Sigmoid colon (tissue), 7 donors: ENCODE results near the gene HSPA4. TPM values are rescaled to one million over a fixed set of nuclear protein-coding genes. Genes with fewer than 3 reads are reported as not detected.

Experiments
- DNase-seq: peaks from one replicate; pipeline ENCODE4 v3.0.0-alpha.2; 2019
- H3K27ac ChIP-seq, 4 donors: fragments of 200-600 bp; sonication (generic); one replicate each; pipeline ENCODE4 v1.5.1; 2016 to 2019; ENCODE audit warnings: mild to moderate bottlenecking in 1 of 4
- H3K27me3 ChIP-seq, 3 donors: fragments of 200-600 bp; sonication (generic); one replicate each; pipeline ENCODE4 v1.5.1; 2019; ENCODE audit warnings: mild to moderate bottlenecking in 1 of 3
- H3K36me3 ChIP-seq, 4 donors: fragments of 200-600 bp; sonication (generic); one replicate each; pipeline ENCODE4 v1.5.1; 2016 to 2019
- H3K4me1 ChIP-seq, 4 donors: fragments of 200-600 bp; sonication (generic); one replicate each; pipeline ENCODE4 v1.5.1; 2017 to 2019
- H3K4me3 ChIP-seq, 4 donors: fragments of 200-600 bp; sonication (generic); one replicate each; pipeline ENCODE4 v1.5.1; 2017 to 2019; ENCODE audit warnings: mild to moderate bottlenecking in 2 of 4, moderate library complexity in 1 of 4
- H3K9me3 ChIP-seq, 4 donors: fragments of 200-600 bp in 3 of 4; sonication (generic) in 3 of 4; one replicate each; pipeline versions ENCODE4 v1.5.1 to v1.6.1; 2013 to 2019
- EP300 ChIP-seq, 4 donors: sonication (generic); formaldehyde crosslinking; IDR thresholded peaks; one replicate each; pipeline ENCODE4 v1.6.1; 2017; ENCODE audit warnings: antibody characterized with exemption in 4 of 4
- POLR2A ChIP-seq, 2 donors: fragments of 450-650 bp; IDR thresholded peaks; one replicate each; pipeline ENCODE4 v1.6.1; 2016; ENCODE audit warnings: antibody characterized with exemption in 2 of 2, mild to moderate bottlenecking in 2 of 2, moderate library complexity in 2 of 2
- POLR2AphosphoS5 ChIP-seq, 4 donors: sonication (generic); formaldehyde crosslinking; IDR thresholded peaks; one replicate each; pipeline ENCODE4 v1.6.1; 2017; ENCODE audit warnings: antibody characterized with exemption in 4 of 4
- WGBS, 2 donors: extraction: QIAGEN DNeasy Blood & Tissue Kit; methylation state at CpG; one replicate each; pipeline ENCODE4 v1.1.7; 2013; 5-methylcytosine and 5-hydroxymethylcytosine counted together
- intact Hi-C: fragments of 100-400 bp; cut with DNase I; formaldehyde crosslinking; loops from one replicate; pipeline ENCODE4 v1.15.1; 2023
- polyA plus RNA-seq, 3 donors: library from polyadenylated mRNA; stranded (reverse); fragments of 200-250 nt; gene quantifications; one replicate each; pipeline ENCODE4 v1.2.3, GENCODE V29; 2013
- total RNA-seq, 4 donors: library from RNA; depleted of rRNA; stranded (reverse); fragments of >200 nt; gene quantifications; one replicate each; pipeline ENCODE4 v1.1.0, GENCODE V29; 2016
- TF ChIP-seq, protein P1 (sequence below), 4 experiments: fragments of 450-650 bp in 3 of 4; fragments of 200-600 bp in 1 of 4; IDR thresholded peaks; one replicate each; pipeline ENCODE4 v1.5.1; 2016 to 2019; ENCODE audit warnings: antibody characterized with exemption in 4 of 4, mild to moderate bottlenecking in 3 of 4, moderate library complexity in 2 of 4
- donor health status: healthy with polysubstance abuse.
- donor health status: Bipolar disorder and iron deficiency.
- donor health status: healthy.

HSPA4 gene
- total and polyA plus RNA-seq, 7 donors: 24.0 to 54.0 (median 40.3) TPM

DNA sequence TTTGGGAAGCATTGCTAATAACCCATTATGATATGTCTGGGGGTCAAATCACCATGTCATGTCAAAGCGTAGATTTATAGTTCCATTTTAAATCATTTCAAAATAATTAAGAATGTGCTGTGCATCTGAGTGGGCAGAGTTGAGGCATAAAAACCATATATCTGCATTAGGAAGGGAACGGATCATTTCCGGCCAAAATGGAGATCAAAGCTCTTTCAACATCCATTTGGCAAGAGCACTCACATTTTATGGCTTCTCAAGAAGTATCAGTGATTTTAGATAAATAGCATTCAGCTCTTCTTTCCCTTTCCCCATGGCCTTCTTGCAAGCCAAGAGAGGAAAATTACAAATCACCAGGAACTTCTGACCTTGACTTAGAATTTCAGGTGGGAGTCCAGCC is 89.9 kb downstream of the HSPA4 start:
- TF ChIP-seq EP300 (IDR thresholded peaks at IDR 0.05): no peak
- 49 to 83% methylated on average over 3 of the region's 3 CpGs for WGBS, 2 donors
- Histone ChIP-seq H3K27me3 (no peaks in the 10 kb centered on the region), H3K36me3 (no peaks in the 10 kb centered on the region), H3K4me1 (no peaks in the 10 kb centered on the region), H3K9me3 (no peaks in the 10 kb centered on the region), H3K4me3 (no peak overlapping the region), H3K27ac (no peak overlapping the region)
- DNase-seq: no peak
- intact Hi-C loops: no loop called here

DNA sequence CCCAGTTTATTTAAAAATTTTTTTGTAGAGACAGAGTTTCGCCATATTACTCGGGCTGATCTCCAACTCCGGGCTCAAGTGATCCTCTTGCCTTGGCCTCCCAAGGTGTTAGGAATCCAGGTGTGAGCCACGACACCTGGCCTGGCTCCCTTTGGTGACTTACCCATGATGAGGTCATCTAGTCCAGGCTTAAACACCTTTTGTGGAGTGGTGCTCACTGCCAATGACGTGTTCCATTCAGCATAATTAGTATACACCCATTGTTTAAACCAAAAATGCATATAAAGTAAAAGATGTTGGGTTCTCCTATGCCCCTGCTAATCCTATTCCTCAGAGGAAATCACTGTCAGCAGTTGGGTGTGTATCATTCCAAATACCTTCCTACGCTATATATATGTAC is 91.0 kb downstream of the HSPA4 start:
- no peaks in the 10 kb centered on the region for H3K4me1 ChIP-seq
- no peak overlapping the region for H3K4me3 ChIP-seq
- intact Hi-C loops: no loop called here
- TF ChIP-seq EP300 (IDR thresholded peaks at IDR 0.05) (no peak), POLR2A (IDR thresholded peaks at IDR 0.05) (no peak), POLR2AphosphoS5 (IDR thresholded peaks at IDR 0.05) (no peak)
- TF ChIP-seq, protein P1, sequence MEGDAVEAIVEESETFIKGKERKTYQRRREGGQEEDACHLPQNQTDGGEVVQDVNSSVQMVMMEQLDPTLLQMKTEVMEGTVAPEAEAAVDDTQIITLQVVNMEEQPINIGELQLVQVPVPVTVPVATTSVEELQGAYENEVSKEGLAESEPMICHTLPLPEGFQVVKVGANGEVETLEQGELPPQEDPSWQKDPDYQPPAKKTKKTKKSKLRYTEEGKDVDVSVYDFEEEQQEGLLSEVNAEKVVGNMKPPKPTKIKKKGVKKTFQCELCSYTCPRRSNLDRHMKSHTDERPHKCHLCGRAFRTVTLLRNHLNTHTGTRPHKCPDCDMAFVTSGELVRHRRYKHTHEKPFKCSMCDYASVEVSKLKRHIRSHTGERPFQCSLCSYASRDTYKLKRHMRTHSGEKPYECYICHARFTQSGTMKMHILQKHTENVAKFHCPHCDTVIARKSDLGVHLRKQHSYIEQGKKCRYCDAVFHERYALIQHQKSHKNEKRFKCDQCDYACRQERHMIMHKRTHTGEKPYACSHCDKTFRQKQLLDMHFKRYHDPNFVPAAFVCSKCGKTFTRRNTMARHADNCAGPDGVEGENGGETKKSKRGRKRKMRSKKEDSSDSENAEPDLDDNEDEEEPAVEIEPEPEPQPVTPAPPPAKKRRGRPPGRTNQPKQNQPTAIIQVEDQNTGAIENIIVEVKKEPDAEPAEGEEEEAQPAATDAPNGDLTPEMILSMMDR (IDR thresholded peaks at IDR 0.05): no peak
- H3K36me3 ChIP-seq: no peaks in the 10 kb centered on the region
- no peak overlapping the region for H3K27ac ChIP-seq
- no peak for DNase-seq
- WGBS, 2 donors: 87 to 91% methylated on average over 6 of the region's 6 CpGs
- H3K27me3 ChIP-seq: no peaks in the 10 kb centered on the region
- H3K9me3 ChIP-seq: no peaks in the 10 kb centered on the region

DNA sequence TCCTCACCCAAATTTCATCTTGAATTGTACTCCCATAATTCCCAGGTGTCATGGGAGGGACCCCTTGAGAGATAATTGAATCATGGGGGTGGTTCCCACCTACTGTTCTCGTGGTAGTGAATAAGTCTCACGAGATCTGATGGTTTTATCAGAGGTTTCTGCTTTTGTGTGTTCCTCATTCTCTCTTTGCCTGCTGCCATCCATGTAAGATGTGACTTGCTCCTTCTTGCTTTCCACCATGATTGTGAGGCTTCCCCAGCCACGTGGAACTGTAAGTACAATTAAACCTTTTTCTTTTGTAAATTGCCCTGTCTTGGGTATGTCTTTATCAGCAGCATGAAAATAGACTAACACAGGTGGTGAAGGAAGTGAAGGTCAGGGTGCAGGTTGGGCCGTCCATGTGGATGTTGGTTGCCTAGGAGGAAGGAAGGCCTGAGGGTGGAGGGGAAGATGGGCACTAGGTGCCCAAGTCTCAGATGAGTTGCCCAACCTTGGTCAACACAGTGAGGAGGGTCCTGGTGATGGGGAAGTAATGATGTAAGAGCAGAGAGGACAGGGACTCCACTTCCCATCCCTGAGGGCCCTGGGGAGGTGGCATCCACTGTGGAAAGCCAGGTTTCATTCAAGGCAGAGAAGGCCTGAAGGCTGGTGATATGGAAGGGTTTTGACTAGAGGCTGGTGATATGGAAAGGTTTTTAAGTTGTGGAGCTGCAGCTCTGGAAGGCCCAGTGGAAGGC is 92.6 kb downstream of the HSPA4 start:
- no peak for DNase-seq
- 68 to 80% methylated on average over 4 of the region's 4 CpGs for WGBS, 2 donors
- intact Hi-C loops: no loop called here
- H3K27ac ChIP-seq: no peak overlapping the region
- H3K27me3 ChIP-seq: no peaks in the 10 kb centered on the region
- TF ChIP-seq POLR2AphosphoS5 (IDR thresholded peaks at IDR 0.05) (no peak), POLR2A (IDR thresholded peaks at IDR 0.05) (no peak), EP300 (IDR thresholded peaks at IDR 0.05) (no peak)
- TF ChIP-seq, protein P1 (IDR thresholded peaks at IDR 0.05): no peak
- no peaks in the 10 kb centered on the region for H3K4me1 ChIP-seq
- no peak overlapping the region for H3K4me3 ChIP-seq
- no peaks in the 10 kb centered on the region for H3K9me3 ChIP-seq
- no peaks in the 10 kb centered on the region for H3K36me3 ChIP-seq

DNA sequence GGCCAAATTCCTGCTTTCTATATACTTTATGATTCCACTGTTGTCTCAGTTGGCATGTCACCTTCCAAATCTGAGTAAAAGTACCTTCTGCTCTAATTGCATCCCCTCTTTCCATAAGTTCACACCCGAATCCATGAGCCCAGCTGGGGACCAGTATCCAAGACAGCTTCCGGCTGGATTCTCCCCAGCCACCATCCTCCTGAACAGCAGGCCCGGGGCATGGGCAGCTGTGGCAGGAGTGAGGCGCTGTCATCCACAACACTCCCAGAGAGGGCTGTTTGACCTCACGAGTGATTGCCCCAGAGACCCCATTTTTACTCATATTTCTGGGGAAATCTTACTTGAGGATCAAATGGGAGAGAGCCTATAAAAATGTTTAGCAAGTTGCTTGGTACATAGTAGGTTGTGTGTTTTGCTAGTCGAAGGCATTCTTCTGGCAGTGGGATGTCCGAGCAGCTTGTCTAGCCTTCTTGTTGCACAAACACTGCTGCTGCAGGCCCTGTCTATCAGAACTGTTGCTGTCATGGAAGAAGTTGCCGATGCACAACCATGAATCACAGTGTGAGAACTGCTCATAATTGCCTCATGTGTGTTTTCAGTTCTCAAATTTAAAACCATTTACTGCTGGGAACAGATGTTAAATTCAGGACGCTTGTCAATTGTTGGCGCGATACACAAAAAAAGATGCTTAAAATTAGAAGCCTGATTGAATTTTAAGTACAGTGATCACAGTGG is 93.8 kb downstream of the HSPA4 start:
- no peak overlapping the region for H3K27ac ChIP-seq
- H3K4me1 ChIP-seq: no peaks in the 10 kb centered on the region
- TF ChIP-seq POLR2AphosphoS5 (IDR thresholded peaks at IDR 0.05): no peak
- TF ChIP-seq, protein P1 (IDR thresholded peaks at IDR 0.05): no peak
- TF ChIP-seq EP300 (IDR thresholded peaks at IDR 0.05): no peak
- TF ChIP-seq POLR2A (IDR thresholded peaks at IDR 0.05): no peak
- no peaks in the 10 kb centered on the region for H3K9me3 ChIP-seq
- 82 to 87% methylated on average over 11 of the region's 11 CpGs for WGBS, 2 donors
- DNase-seq: no peak
- no peaks in the 10 kb centered on the region for H3K36me3 ChIP-seq
- no peaks in the 10 kb centered on the region for H3K27me3 ChIP-seq
- H3K4me3 ChIP-seq: no peak overlapping the region
- intact Hi-C loops: no loop called here

DNA sequence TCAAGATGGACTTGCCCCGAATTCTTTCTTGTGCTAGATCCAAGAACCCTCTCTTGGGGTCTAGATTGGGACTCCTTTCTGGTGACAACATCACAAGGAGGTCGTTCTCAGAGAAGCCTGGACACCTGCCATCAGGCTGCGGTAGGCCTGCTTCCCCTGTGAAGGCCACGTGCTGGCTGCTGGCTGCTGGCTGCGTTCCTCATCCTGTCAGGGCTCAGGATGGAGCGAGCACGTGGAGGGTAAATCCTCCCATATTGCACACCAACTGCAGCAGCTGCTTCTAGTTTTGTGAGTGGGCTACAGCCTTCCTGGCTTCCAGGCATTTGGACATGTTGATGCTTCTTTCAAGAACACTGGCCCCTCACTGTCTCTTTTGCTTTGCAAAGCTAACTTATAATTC is 95.6 kb downstream of the HSPA4 start:
- H3K9me3 ChIP-seq: no peaks in the 10 kb centered on the region
- no peaks in the 10 kb centered on the region for H3K36me3 ChIP-seq
- TF ChIP-seq POLR2A (IDR thresholded peaks at IDR 0.05) (no peak), POLR2AphosphoS5 (IDR thresholded peaks at IDR 0.05) (no peak), EP300 (IDR thresholded peaks at IDR 0.05) (no peak)
- TF ChIP-seq, protein P1 (IDR thresholded peaks at IDR 0.05): no peak
- no peak overlapping the region for H3K27ac ChIP-seq
- intact Hi-C loops: no loop called here
- no peaks in the 10 kb centered on the region for H3K4me1 ChIP-seq
- DNase-seq: no peak
- no peaks in the 10 kb centered on the region for H3K27me3 ChIP-seq
- WGBS, 2 donors: 40 to 71% methylated on average over 7 of the region's 7 CpGs
- no peak overlapping the region for H3K4me3 ChIP-seq
